Retinal pigment epithelial cell (primary cell): Measurements from ENCODE around the gene WDFY3.

Experiments used
- DNase-seq: peaks from one replicate; pipeline ENCODE4 v3.0.0-alpha.2; 2010; ENCODE audit warnings: low read depth
- H3K4me3 ChIP-seq: 2 replicates; pipeline ENCODE4 v1.5.1; 2011; ENCODE audit warnings: mild to moderate bottlenecking, low read length, control low read depth, moderate library complexity
- CTCF ChIP-seq: conservative IDR thresholded peaks from 2 replicates; pipeline ENCODE4 v1.5.1; 2011; ENCODE audit warnings: low read depth, low read length, control low read depth, inconsistent platforms

WDFY3 gene

GRCh38 chr4:84790769-84791565 is 175.5 kb downstream of the WDFY3 start:
- H3K4me3 ChIP-seq, result no peak overlapping the region
- no peak for TF ChIP-seq CTCF
- DNase-seq, result no peak

DNA sequence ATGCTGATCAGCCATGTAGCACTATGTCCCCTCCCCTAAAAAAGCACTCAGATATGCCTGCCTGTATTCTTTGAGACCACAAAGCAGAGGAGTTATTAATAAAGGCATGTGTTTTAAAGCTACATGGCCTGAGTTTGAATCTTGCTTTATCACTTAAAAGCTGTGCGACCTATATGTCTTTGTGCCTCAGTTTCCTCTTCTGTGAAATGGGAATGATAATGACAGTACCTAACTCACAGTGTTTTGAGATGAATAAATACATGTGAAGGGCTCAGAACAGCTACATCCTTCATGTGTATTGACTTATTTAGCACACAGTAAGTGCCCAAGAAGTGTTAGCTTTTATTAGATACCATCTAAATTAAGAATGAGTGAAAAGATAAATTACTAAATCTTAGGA is 180.0 kb downstream of the WDFY3 start:
- no peak for TF ChIP-seq CTCF
- no peak overlapping the region for H3K4me3 ChIP-seq
- no peak for DNase-seq

- no peak for TF ChIP-seq CTCF
- H3K4me3 ChIP-seq, result no peak overlapping the region
- no peak for DNase-seq
Observed at GRCh38 chr4:84782517-84782916, 184.0 kb downstream of the WDFY3 start.

DNA sequence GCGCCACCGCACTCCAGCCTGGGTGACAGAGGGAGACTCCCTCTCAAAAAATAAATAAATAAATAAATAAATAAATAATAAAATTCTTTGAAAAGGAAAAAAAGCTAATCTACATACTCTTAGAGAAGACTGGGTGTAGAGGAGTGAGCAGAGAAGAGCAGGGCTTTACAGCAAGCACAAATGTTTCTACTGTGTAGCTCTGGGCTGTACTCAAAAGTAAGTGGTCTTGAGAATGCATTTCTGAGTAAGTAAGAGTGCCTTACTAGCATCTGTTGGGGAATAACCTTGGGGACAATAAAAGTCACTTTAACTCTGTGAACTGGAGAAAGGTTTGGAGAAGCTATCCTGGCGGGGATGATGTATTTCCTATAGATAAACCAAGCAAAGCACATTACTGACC is 185.8 kb downstream of the WDFY3 start:
- DNase-seq, result no peak
- TF ChIP-seq CTCF, result no peak
- no peak overlapping the region for H3K4me3 ChIP-seq

GRCh38 chr4:84778041-84778440 is 188.4 kb downstream of the WDFY3 start:
- TF ChIP-seq CTCF, result no peak
- no peak for DNase-seq
- no peak overlapping the region for H3K4me3 ChIP-seq

DNA sequence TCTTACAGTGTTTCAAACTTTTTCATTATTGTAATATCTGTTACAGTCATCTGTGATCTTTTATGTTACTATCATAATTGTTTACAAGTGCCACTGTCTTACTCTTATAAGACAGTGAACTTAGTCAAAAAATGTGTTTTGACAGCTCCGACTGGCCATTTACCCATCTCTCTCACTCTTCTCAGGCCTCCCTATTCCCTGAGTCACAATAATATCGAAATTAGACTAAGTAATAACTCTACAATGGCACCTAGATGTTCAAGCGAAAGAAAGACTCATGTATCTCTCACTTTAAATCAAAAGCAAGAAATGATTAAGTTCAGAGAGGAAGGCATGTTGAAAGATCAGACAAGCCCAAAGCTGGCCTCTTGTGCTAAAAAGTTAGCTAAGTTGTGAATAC is 199.3 kb downstream of the WDFY3 start:
- no peak overlapping the region for H3K4me3 ChIP-seq
- no peak for TF ChIP-seq CTCF
- DNase-seq, result no peak

- no peak for TF ChIP-seq CTCF
- H3K4me3 ChIP-seq, result no peak overlapping the region
- DNase-seq, result no peak
Observed at GRCh38 chr4:84753321-84753972, 213.0 kb downstream of the WDFY3 start.
